Panc1 (cell line): ENCODE measurements around the gene PRLR. TPM values are rescaled to one million over a fixed set of nuclear protein-coding genes. Genes with fewer than 3 reads are reported as not detected.

Experiments
- ATAC-seq: fragments of 200-7000 bp; cut with Tn5 transposase; 2 replicates; pipeline ENCODE4 v1.9.1; 2020; ENCODE audit warnings: mild to moderate bottlenecking, moderate library complexity
- BruUV-seq: library from RNA; stranded (reverse); fragments of 400-500 nt; replicated peaks from 2 replicates; lab custom pipeline; 2021; lab: Mats Ljungman, UMichigan
- CTCF ChIA-PET: fragments of 300-600 bp; sonication (Branson Sonifier 250); formaldehyde crosslinking; loops from one replicate; lab custom pipeline; 2022; ENCODE audit warnings: antibody characterized with exemption; lab: Charles Lee
- POLR2A ChIA-PET: fragments of 300-600 bp; sonication (Branson Sonifier 250); formaldehyde crosslinking; loops from one replicate; lab custom pipeline; 2022; ENCODE audit warnings: antibody characterized with exemption; lab: Charles Lee
- DNase-seq: peaks from one replicate; pipeline ENCODE4 v3.0.0-alpha.2; 2010; ENCODE audit warnings: low read depth, low spot score
- H3K27ac ChIP-seq: 2 replicates; pipeline ENCODE4 v1.5.1; 2011; ENCODE audit warnings: mild to moderate bottlenecking, low read length, inconsistent platforms
- H3K27me3 ChIP-seq: fragments of 200-500 bp; sonication (Bioruptor generic); 2 replicates; pipeline ENCODE4 v1.6.0; 2014; ENCODE audit warnings: low read length, inconsistent platforms; ENCODE audit not compliant: control insufficient read depth, insufficient read depth
- H3K36me3 ChIP-seq: fragments of 200-500 bp; sonication (Bioruptor generic); 2 replicates; pipeline ENCODE4 v1.5.1; 2014; ENCODE audit warnings: inconsistent platforms, mild to moderate bottlenecking, low read length, moderate library complexity; ENCODE audit not compliant: control insufficient read depth, insufficient read depth
- H3K4me1 ChIP-seq: 2 replicates; pipeline ENCODE4 v1.5.1; 2011; ENCODE audit warnings: inconsistent platforms, mild to moderate bottlenecking, low read length, moderate library complexity; ENCODE audit not compliant: control insufficient read depth, insufficient read depth
- H3K4me3 ChIP-seq, 2 experiments: 2 replicates each; pipeline ENCODE4 v1.5.1; 2011 to 2012; ENCODE audit warnings: low read depth in 2 of 2, low read length in 2 of 2, mild to moderate bottlenecking in 2 of 2, inconsistent platforms in 1 of 2, moderate library complexity in 1 of 2
- H3K9me3 ChIP-seq: fragments of 200-500 bp; sonication (Bioruptor generic); 2 replicates; pipeline ENCODE4 v1.5.1; 2014; ENCODE audit warnings: low read depth, mild to moderate bottlenecking, inconsistent platforms, low read length, moderate library complexity; ENCODE audit not compliant: control insufficient read depth, insufficient read depth
- CTCF ChIP-seq: fragments of 450-650 bp; IDR thresholded peaks from 2 replicates; pipeline ENCODE4 v1.5.1; 2017; ENCODE audit warnings: mild to moderate bottlenecking
- POLR2AphosphoS5 ChIP-seq: IDR thresholded peaks from 2 replicates; pipeline ENCODE4 v1.6.1; 2012; ENCODE audit warnings: mild to moderate bottlenecking, low read depth, low read length, moderate library complexity
- SIN3A ChIP-seq: IDR thresholded peaks from 2 replicates; pipeline ENCODE4 v1.6.1; 2012; ENCODE audit warnings: low read depth, mild to moderate bottlenecking, low read length, moderate library complexity, borderline replicate concordance; ENCODE audit not compliant: insufficient read depth
- TCF7L2 ChIP-seq: IDR thresholded peaks from 2 replicates; pipeline ENCODE4 v1.6.1; 2011; ENCODE audit warnings: mild to moderate bottlenecking, low read depth, low read length, inconsistent platforms
- in situ Hi-C: cut with HindIII; loops from 2 replicates; pipeline ENCODE4 v1.10.0; 2016; ENCODE audit warnings: low sequenced_read_pairs, low pct_unique_long_range_greater_than_20kb
- intact Hi-C: fragments of 100-400 bp; cut with micrococcal nuclease; formaldehyde crosslinking; loops from one replicate; pipeline ENCODE4 v1.10.0; 2022; ENCODE audit not compliant: unreplicated experiment
- total RNA-seq: library from RNA; stranded (reverse); gene quantifications from one replicate; pipeline ENCODE4 v1.2.1, GENCODE V29; 2021; ENCODE audit not compliant: unreplicated experiment
- TF ChIP-seq, protein P1 (sequence below), 2 experiments: IDR thresholded peaks; 2 replicates each; pipeline ENCODE4 v1.6.1; 2011 to 2012; ENCODE audit warnings: low read depth in 2 of 2, control low read depth in 1 of 2, low read length in 1 of 2, mild to moderate bottlenecking in 1 of 2, moderate library complexity in 1 of 2; ENCODE audit not compliant: insufficient read depth in 1 of 2

The PRLR gene
- total RNA-seq, 1 experiment from 2014 or later, result 0.46 TPM

DNA sequence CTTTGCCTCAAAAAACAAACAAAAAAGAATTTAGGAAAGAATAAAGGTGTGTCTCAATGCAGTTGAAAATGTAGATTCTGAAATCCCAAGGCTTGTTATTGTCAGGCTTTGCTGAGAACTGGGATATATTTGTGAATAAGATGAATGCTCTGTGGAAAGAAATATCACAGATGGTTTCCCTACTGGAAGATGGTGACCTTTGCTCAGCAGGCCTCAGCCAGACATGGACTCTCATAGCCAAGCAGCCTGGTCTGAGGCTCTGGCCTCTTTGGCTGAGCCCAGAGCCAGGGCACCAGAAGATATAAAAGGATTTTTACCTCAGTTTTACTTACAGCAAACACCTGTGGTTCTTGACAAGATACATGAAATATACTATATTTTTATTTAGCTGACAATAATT is 219.6 kb downstream of the PRLR start:
- in situ Hi-C loops, result no loop called here

DNA sequence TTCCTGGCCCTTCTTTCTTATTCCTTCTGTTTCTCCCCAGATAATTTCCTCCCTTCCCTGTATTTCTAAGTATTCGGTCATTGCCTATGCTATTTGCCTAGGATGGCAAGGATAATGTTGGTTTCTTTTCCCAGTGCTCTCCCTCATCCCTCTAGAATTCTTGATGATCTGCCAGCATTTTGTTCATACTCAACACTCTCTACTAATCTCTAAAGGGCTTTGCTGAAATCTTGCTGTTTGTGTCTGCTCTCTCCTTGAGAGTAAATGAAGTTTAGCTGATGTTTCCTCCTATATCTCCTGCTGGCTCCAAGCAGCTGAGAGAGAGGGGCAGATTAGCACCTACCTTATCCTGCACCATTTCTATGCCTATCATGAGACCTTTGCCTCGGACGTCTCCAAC is 220.6 kb downstream of the PRLR start:
- no peak overlapping the region for H3K4me3 ChIP-seq
- H3K36me3 ChIP-seq, result no peaks in the 10 kb centered on the region
- in situ Hi-C loops, result no loop called here
- POLR2A ChIA-PET, result no interaction called here
- ATAC-seq (no peak), DNase-seq (no peak)
- intact Hi-C loops, result no loop called here
- no peaks in the 10 kb centered on the region for H3K4me1 ChIP-seq
- H3K9me3 ChIP-seq, result no peaks in the 10 kb centered on the region
- H3K27ac ChIP-seq, result no peak overlapping the region
- BruUV-seq, result no TSS peak
- H3K27me3 ChIP-seq, result no peaks in the 10 kb centered on the region
- CTCF ChIA-PET, result no interaction called here
- no peak for TF ChIP-seq CTCF
- TF ChIP-seq TCF7L2, result no peak
- no peak for TF ChIP-seq POLR2AphosphoS5
- TF ChIP-seq, protein P1, sequence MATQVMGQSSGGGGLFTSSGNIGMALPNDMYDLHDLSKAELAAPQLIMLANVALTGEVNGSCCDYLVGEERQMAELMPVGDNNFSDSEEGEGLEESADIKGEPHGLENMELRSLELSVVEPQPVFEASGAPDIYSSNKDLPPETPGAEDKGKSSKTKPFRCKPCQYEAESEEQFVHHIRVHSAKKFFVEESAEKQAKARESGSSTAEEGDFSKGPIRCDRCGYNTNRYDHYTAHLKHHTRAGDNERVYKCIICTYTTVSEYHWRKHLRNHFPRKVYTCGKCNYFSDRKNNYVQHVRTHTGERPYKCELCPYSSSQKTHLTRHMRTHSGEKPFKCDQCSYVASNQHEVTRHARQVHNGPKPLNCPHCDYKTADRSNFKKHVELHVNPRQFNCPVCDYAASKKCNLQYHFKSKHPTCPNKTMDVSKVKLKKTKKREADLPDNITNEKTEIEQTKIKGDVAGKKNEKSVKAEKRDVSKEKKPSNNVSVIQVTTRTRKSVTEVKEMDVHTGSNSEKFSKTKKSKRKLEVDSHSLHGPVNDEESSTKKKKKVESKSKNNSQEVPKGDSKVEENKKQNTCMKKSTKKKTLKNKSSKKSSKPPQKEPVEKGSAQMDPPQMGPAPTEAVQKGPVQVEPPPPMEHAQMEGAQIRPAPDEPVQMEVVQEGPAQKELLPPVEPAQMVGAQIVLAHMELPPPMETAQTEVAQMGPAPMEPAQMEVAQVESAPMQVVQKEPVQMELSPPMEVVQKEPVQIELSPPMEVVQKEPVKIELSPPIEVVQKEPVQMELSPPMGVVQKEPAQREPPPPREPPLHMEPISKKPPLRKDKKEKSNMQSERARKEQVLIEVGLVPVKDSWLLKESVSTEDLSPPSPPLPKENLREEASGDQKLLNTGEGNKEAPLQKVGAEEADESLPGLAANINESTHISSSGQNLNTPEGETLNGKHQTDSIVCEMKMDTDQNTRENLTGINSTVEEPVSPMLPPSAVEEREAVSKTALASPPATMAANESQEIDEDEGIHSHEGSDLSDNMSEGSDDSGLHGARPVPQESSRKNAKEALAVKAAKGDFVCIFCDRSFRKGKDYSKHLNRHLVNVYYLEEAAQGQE (IDR thresholded peaks at IDR 0.05; ENCODE audit: insufficient read depth in 1 of 2, low read depth in 2 of 2, low read length in 1 of 2), result no peak
- no peak for TF ChIP-seq SIN3A

More for the DNA sequence above, 219.6 kb downstream of the PRLR start:
- Histone ChIP-seq H3K9me3 (no peaks in the 10 kb centered on the region), H3K27me3 (no peaks in the 10 kb centered on the region), H3K36me3 (no peaks in the 10 kb centered on the region), H3K4me3 (no peak overlapping the region), H3K27ac (no peak overlapping the region), H3K4me1 (no peaks in the 10 kb centered on the region)
- TF ChIP-seq TCF7L2, result no peak
- no peak for TF ChIP-seq CTCF
- no peak for TF ChIP-seq POLR2AphosphoS5
- TF ChIP-seq, protein P1 (IDR thresholded peaks at IDR 0.05; ENCODE audit: insufficient read depth in 1 of 2, low read depth in 2 of 2, low read length in 1 of 2), result no peak
- TF ChIP-seq SIN3A, result no peak
- CTCF ChIA-PET, result no interaction called here
- intact Hi-C loops, result no loop called here
- DNase-seq (no peak), ATAC-seq (no peak)
- POLR2A ChIA-PET, result no interaction called here
- no TSS peak for BruUV-seq
